VCaP (cell line): Measurements from ENCODE around the gene DUS3L.

Source experiments
- H3K27ac ChIP-seq: fragments of 450-650 bp; 2 replicates; pipeline ENCODE4 v1.5.1; 2017
- TF ChIP-seq, protein P1 (sequence below): fragments of 450-650 bp; conservative IDR thresholded peaks from 2 replicates; pipeline ENCODE4 v1.5.1; 2017; ENCODE audit warnings: mild to moderate bottlenecking, moderate library complexity

DUS3L gene

DNA sequence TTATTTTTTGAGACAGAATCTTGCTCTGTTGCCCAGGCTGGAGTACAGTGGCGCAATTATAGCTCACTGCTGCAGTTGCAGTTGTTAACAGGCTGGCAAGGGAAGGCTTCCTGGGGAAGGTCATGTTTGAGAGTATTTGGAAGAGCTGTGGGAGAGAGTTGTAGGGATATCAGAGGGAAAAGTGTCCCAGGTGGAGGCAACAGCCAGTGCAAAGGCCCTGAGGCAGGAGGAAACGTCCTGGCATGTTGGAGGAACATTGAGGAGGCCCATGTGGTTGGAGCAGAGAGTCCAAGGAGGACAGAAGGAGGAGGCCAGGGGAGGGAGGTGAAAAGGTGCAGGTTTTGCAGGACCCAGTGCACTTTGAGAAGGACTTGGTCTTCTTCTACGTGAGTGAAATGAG is 2.2 kb upstream of the DUS3L start:
- no peak overlapping the region for H3K27ac ChIP-seq
- TF ChIP-seq, protein P1, sequence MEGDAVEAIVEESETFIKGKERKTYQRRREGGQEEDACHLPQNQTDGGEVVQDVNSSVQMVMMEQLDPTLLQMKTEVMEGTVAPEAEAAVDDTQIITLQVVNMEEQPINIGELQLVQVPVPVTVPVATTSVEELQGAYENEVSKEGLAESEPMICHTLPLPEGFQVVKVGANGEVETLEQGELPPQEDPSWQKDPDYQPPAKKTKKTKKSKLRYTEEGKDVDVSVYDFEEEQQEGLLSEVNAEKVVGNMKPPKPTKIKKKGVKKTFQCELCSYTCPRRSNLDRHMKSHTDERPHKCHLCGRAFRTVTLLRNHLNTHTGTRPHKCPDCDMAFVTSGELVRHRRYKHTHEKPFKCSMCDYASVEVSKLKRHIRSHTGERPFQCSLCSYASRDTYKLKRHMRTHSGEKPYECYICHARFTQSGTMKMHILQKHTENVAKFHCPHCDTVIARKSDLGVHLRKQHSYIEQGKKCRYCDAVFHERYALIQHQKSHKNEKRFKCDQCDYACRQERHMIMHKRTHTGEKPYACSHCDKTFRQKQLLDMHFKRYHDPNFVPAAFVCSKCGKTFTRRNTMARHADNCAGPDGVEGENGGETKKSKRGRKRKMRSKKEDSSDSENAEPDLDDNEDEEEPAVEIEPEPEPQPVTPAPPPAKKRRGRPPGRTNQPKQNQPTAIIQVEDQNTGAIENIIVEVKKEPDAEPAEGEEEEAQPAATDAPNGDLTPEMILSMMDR = no peak

DNA sequence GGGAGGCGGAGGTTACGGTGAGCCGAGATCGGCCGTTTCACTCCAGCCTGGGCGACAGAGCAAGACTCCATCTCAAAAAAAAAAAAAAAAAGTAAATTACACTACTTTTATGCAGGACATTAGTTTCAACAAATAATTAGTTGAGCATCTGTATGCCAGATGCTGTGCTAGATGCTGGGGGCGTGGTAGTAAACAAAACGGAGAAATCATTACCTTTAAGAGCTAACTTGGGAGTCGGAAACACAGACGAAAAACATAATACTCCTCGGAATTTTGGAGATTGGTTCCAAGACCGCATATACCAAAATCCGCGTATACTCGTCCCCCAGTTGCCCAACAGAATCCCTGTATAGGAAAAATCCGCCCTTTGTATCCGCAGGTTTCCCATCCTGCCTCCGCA is 1.3 kb upstream of the DUS3L start:
- no peak overlapping the region for H3K27ac ChIP-seq
- TF ChIP-seq, protein P1 = no peak

DNA sequence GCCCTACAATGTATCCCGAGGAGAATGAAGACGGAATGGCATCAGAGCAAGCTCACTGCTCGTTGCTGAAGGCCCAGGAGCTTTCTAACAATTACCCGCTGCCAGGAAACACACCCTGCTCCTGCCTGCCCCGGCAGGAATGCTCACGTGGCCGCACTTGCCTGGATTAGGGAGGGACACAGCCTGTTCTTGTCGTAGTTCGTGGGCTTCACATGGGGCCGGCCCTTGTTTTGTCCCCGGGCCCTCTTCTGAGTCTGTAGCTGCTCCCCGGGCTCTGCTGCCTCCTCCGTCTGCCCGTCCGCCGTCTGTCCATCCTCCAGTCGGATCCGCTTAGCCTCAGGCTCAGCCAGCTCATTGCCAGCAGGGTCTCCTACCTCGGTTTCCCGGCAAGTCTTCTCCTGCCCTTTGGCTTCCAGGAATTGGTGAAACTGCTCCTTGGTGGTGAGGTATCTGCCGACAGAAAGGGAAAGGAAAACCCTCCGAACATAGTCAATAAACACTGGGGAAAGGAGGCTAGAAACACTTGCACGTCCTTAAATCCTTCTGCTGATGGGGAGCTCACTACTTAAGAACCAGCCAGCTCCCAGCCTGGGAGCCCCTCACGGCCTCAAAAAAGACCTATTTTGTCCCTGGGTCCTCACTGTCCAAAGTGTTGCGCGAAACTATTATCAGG is 941 bp downstream of the DUS3L start:
- TF ChIP-seq, protein P1 = no peak
- H3K27ac ChIP-seq = peak overlapping the region; percentile 90

DNA sequence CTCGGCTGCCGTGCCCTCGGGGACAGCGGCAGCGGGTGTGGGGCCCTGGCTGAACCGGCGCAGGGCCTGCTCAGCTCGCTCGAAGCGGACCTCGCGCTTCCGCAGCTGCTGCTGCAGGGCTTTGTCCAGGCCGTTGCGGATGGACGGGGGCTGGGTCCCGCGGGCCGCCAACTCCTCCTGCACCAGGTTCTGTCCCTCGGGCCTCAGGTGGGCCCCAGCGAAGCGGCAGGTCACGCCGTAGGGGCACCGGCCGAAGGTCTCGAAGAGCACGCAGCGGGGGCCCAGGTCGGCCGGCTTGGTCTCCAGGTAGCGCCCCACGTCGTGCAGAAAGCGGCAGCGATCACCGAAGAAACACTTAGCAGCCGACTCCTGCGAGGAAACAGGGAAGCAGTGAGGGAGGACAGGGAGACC is 1.6 kb downstream of the DUS3L start:
- H3K27ac ChIP-seq = no peak overlapping the region
- TF ChIP-seq, protein P1 = no peak

- H3K27ac ChIP-seq = no peak overlapping the region
- TF ChIP-seq, protein P1 = no peak
Measured at GRCh38 chr19:5788422-5788821, 2.5 kb downstream of the DUS3L start.

DNA sequence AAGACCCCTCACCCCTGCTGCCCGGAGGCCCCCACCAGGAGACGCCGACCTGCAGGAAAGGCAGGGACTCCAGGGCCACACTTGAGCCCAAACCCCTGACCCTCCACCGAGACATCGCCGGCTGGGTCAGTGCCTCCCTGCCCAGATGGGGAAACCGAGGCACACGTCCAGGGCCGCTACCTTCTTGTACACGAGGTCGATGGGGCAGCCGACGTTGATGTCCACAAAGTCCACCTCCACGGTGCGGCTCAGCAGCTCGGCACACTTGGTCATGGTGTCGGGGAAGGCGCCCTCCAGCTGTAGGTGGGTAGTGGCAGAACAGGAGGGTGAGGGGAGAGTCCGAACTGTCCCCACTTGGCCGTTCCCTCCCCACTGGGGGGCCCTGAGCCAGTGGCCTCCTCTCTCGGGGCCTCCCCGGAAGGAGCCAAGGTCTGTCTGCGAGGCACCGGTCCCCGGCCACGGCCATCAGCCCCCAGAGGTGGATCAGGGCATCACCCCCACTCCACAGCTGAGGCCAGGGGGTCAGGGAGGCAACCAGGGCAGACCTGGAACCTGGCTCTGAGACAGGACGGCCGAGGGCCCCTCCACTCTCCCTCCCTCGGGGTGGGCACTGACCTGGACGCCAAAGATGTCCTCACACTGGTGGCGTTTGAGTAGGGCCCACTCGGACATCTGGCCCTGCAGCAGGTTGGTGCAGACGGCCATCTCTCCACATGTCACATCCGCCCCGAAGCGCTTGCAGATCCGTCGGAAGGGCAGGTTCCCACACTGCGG is 3.4 kb downstream of the DUS3L start:
- TF ChIP-seq, protein P1 = no peak
- H3K27ac ChIP-seq = no peak overlapping the region

DNA sequence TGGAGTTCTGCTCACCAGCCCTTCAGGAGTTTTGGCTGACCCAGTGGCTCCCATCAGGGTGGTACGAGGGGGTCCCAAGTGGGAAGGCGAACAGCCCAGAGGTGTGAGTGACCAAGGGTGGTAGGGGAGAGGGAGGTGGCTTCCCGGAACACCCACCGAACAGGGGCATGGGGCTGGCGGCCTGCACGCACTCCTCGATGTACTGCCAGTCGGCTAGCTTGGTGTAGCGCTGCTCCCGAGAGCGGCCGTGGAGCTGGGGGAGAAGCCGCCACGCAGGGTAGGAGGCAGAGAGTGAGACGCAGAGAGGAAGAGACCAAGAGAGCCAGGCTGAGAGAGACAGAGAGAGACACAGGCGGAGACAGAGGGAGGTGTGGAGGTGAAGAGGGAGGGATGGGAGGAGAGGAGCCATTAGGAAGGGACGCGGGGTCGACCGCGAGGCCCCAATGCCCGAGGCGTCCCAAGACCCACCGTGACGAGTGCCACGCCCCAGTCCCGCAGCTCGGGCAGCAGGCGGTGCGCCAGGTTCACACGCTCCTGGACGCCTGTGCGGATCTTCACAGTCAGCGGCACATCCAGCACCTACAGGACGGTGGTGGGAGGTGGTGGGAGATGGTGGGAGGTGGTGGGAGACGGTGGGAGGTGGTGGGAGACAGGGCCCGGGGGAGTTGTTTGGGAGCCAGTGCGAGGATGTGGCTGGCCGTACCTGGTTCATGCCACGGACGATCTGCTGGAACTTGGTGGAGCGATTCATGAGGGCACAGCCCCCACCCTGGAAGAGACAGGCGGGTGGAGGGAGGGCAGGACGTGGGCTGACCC is 4.2 kb downstream of the DUS3L start:
- H3K27ac ChIP-seq = no peak overlapping the region
- TF ChIP-seq, protein P1 = no peak
